ENCODE results near the gene AGRP. TPM values are rescaled to one million over a fixed set of nuclear protein-coding genes. Genes with fewer than 3 reads are reported as not detected.

AGRP gene
- total RNA-seq, 1 donor from 2014 or later = not detected

DNA sequence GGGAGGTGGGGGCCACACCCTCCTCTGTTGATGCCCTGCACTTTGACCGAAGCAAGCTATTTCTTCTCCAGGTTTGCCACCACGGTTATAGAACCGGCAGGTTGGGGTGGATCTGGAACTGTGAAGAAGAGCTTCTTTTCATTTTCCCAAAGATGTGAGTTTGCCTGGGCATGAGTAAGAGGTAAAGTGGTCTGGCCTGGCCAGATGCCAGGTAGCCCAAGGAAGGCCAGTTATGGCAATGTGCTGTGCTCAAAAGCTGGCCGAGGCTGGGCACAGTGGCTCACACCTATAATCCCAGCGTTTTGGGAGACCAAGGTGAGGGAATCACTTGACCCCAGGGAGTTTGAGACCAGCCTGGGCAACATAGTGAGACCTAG is 21.1 kb downstream of the AGRP start:
- no peak overlapping the region for H3K4me3 ChIP-seq (ENCODE audit: low read depth, low read length)
- TF ChIP-seq, protein P1, sequence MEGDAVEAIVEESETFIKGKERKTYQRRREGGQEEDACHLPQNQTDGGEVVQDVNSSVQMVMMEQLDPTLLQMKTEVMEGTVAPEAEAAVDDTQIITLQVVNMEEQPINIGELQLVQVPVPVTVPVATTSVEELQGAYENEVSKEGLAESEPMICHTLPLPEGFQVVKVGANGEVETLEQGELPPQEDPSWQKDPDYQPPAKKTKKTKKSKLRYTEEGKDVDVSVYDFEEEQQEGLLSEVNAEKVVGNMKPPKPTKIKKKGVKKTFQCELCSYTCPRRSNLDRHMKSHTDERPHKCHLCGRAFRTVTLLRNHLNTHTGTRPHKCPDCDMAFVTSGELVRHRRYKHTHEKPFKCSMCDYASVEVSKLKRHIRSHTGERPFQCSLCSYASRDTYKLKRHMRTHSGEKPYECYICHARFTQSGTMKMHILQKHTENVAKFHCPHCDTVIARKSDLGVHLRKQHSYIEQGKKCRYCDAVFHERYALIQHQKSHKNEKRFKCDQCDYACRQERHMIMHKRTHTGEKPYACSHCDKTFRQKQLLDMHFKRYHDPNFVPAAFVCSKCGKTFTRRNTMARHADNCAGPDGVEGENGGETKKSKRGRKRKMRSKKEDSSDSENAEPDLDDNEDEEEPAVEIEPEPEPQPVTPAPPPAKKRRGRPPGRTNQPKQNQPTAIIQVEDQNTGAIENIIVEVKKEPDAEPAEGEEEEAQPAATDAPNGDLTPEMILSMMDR (conservative IDR thresholded peaks at IDR 0.05; ENCODE audit: low read depth, low read length) = no peak
- DNase-seq (ENCODE audit: low read depth) = no peak

DNA sequence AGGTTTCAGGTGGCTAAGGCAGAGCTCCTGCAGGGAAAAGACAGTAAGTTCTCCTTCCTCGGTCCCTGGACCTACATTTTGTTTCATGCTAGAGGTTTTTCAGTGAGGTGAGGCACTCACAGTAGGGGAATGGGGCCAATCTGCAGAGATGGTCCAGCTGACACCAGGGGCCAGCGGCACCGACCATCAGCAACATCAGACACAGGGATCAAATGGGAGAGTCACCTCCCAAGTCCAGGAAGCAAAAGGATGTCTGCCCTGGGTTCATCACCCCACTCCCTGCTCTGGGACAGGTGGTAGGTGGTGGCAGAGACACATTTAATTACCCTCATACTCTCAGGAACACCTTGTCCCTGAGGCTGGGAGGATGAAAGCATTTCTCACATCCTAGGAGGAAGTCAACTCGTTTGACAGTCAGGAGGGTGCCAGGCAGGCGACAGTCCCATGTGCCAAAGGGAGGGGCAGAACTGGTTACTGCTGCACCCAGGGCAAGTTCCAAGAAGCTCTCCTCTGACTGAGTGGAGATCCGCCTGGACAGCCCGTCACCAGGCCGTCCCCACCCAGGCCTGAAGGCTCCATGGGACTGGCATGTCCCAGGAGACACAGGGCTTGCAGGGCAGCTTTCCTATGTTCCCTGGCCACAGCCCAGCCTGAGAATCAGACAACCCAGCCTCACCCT is 21.6 kb downstream of the AGRP start:
- no peak overlapping the region for H3K4me3 ChIP-seq (ENCODE audit: low read depth, low read length)
- TF ChIP-seq, protein P1 (conservative IDR thresholded peaks at IDR 0.05; ENCODE audit: low read depth, low read length) = no peak
- no peak for DNase-seq (ENCODE audit: low read depth)

DNA sequence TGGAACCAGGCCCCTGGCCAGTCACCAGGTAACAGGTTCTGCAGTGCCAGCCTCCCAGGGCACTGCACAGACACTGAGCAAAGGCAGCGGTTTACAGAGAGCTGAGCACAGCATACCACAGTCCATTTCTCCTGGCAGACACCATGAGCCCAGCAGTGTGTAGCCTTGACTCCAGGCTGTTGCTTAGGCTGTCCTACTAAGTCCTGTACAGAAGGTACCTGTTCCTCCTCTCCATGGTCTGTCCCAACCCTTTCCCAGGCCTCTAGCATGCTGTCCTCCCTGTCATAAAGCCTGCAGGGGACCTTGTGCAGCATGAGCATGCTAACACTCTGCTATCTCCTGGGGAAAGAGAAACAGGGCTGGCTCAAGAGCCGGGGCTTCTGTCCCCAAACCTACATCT is 22.4 kb downstream of the AGRP start:
- TF ChIP-seq, protein P1 (conservative IDR thresholded peaks at IDR 0.05; ENCODE audit: low read depth, low read length) = no peak
- DNase-seq (ENCODE audit: low read depth) = no peak
- no peak overlapping the region for H3K4me3 ChIP-seq (ENCODE audit: low read depth, low read length)

DNA sequence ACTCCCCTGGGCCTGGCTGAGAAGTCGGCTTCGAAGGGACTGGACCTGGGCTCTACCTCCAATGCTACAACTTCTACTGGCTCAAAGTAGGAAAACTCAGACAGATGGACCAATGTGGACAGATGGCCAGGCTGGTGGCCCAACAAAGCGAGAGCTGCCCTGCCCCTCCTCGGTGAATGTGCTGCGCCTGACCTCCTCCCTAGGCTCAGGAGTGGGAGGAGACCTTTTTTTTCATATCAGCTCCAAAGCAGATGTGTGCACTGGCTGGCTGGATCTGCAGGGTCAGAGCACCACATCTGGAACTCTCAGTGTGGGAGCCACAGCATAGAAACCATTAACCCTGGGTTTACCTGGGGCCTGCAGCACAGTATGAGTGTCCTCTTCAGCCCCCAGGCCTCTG is 23.2 kb downstream of the AGRP start:
- DNase-seq (ENCODE audit: low read depth) = no peak
- no peak overlapping the region for H3K4me3 ChIP-seq (ENCODE audit: low read depth, low read length)
- TF ChIP-seq, protein P1 (conservative IDR thresholded peaks at IDR 0.05; ENCODE audit: low read depth, low read length) = no peak

DNA sequence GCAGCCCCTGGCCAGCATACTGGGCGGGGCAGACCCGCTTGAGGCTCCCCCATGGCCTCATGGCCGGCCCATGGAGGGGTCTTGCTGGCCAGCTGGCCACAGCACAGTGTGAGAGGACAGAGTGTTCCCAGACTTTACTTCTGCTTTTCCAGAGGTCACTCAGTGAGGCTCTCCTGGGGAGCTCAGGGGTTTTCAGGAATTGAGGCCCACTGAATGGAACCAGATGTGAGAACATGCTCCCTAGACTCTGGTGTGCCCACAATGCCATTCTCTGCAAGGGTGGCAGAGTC is 23.5 kb downstream of the AGRP start:
- DNase-seq (ENCODE audit: low read depth) = no peak
- TF ChIP-seq, protein P1 (conservative IDR thresholded peaks at IDR 0.05; ENCODE audit: low read depth, low read length) = no peak
- no peak overlapping the region for H3K4me3 ChIP-seq (ENCODE audit: low read depth, low read length)

DNA sequence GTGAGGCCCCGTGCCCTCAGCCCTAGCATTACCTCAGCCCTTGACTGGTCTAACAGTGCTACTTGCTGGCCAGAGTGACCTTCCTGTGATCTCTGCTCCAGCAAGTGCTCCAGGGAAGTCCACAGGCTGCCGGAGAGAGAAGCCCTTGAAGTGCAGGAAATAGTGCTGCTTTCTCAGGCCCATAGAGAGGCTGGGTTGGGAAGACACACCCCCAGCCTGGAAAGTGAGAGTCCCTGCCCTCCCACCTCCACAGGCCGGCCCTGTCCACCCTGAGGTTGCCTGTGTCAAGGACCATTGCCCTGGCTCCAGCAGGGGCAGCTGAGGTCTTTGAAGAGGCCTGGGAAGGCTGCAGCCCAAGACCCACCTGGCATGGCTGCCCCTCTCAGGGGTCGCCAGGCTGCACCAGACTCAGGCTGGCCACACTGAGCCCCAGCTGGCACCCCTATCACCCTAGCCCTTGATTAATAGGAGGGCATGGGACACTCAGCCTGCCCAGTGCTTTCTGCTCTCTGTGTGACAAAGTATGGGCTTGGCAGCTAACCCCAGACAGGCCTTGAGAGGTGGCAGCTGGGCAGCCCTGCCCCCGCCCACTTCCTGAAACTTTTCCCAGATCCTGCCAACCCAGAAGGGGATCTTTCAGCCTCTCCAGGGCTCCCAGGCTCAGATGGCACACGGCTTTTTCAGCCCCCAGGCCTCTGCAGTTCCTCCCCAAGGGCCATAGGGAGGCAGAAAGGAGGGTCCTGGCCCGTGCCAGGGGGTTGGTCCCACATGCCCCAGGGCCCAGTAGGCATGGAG is 24.1 kb downstream of the AGRP start:
- no peak for DNase-seq (ENCODE audit: low read depth)
- H3K4me3 ChIP-seq (ENCODE audit: low read depth, low read length) = no peak overlapping the region
- TF ChIP-seq, protein P1 (conservative IDR thresholded peaks at IDR 0.05; ENCODE audit: low read depth, low read length) = no peak

Data from epithelial cell of proximal tubule (primary cell).